Ovary (tissue), 3 donors: ENCODE results near the gene NID2.

ENCODE experiments used
- POLR2A ChIP-seq: fragments of 450-650 bp; IDR thresholded peaks from one replicate; pipeline ENCODE4 v1.6.1; 2017; ENCODE audit warnings: antibody characterized with exemption, mild to moderate bottlenecking, moderate library complexity
- TF ChIP-seq, protein P1 (sequence below), 3 donors: fragments of 450-650 bp in 2 of 3; fragments of 200-600 bp in 1 of 3; IDR thresholded peaks; one replicate each; pipeline versions ENCODE4 v1.5.1 to v1.8.0; 2016 to 2022; ENCODE audit warnings: antibody characterized with exemption in 3 of 3, mild to moderate bottlenecking in 1 of 3
- donor health status: DM: no; HTN: no; CAD: no.

- TF ChIP-seq POLR2A = no peak
- TF ChIP-seq, protein P1, sequence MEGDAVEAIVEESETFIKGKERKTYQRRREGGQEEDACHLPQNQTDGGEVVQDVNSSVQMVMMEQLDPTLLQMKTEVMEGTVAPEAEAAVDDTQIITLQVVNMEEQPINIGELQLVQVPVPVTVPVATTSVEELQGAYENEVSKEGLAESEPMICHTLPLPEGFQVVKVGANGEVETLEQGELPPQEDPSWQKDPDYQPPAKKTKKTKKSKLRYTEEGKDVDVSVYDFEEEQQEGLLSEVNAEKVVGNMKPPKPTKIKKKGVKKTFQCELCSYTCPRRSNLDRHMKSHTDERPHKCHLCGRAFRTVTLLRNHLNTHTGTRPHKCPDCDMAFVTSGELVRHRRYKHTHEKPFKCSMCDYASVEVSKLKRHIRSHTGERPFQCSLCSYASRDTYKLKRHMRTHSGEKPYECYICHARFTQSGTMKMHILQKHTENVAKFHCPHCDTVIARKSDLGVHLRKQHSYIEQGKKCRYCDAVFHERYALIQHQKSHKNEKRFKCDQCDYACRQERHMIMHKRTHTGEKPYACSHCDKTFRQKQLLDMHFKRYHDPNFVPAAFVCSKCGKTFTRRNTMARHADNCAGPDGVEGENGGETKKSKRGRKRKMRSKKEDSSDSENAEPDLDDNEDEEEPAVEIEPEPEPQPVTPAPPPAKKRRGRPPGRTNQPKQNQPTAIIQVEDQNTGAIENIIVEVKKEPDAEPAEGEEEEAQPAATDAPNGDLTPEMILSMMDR (IDR thresholded peaks at IDR 0.05) = no peak
Measured at GRCh38 chr14:51957950-51958349, 110.9 kb downstream of the NID2 start.
